ENCODE data around the gene TRIM37. TPM values are rescaled to one million over a fixed set of nuclear protein-coding genes. Genes with fewer than 3 reads are reported as not detected.

TRIM37 gene
- total RNA-seq, 1 donor from 2014 or later: 16.0 TPM

GRCh38 chr17:58999500-58999899 is 107.2 kb downstream of the TRIM37 start:
- intact Hi-C loops (cut with DNase I): no loop called here
- DNase-seq (ENCODE audit: low spot score): no peak

- intact Hi-C loops (cut with DNase I): no loop called here
- no peak for DNase-seq (ENCODE audit: low spot score)
Measured at GRCh38 chr17:58998871-58999270, 107.8 kb downstream of the TRIM37 start.

GRCh38 chr17:58997756-58998553 is 108.7 kb downstream of the TRIM37 start:
- intact Hi-C loops (cut with DNase I): no loop called here
- DNase-seq (ENCODE audit: low spot score): no peak

GRCh38 chr17:58996968-58997367 is 109.7 kb downstream of the TRIM37 start:
- intact Hi-C loops (cut with DNase I): no loop called here
- DNase-seq (ENCODE audit: low spot score): no peak

GRCh38 chr17:58995247-58995940 is 111.3 kb downstream of the TRIM37 start:
- intact Hi-C loops (cut with DNase I): no loop called here
- DNase-seq (ENCODE audit: low spot score): no peak

- DNase-seq (ENCODE audit: low spot score): no peak
- intact Hi-C loops (cut with DNase I): no loop called here
Measured at GRCh38 chr17:58993311-58993710, 113.4 kb downstream of the TRIM37 start.

- no peak for DNase-seq (ENCODE audit: low spot score)
- intact Hi-C loops (cut with DNase I): no loop called here
Measured at GRCh38 chr17:58991718-58992331, 114.9 kb downstream of the TRIM37 start.

- no peak for DNase-seq (ENCODE audit: low spot score)
- intact Hi-C loops (cut with DNase I): no loop called here
Measured at GRCh38 chr17:58989629-58990028, 117.1 kb downstream of the TRIM37 start.

- intact Hi-C loops (cut with DNase I): no loop called here
- DNase-seq (ENCODE audit: low spot score): no peak
Measured at GRCh38 chr17:58985971-58986370, 120.7 kb downstream of the TRIM37 start.

GRCh38 chr17:58985367-58985766 is 121.3 kb downstream of the TRIM37 start:
- intact Hi-C loops (cut with DNase I): no loop called here
- DNase-seq (ENCODE audit: low spot score): no peak

- no peak for DNase-seq (ENCODE audit: low spot score)
Measured at GRCh38 chr17:58982626-58983025, 124.1 kb downstream of the TRIM37 start.

GRCh38 chr17:58980706-58981481 is 125.8 kb downstream of the TRIM37 start:
- no peak for DNase-seq (ENCODE audit: low spot score)
- intact Hi-C loops (cut with DNase I): no loop called here

More at GRCh38 chr17:58982626-58983025, 124.1 kb downstream of the TRIM37 start:
- intact Hi-C loops (cut with DNase I): no loop called here

GRCh38 chr17:58976541-58976940 is 130.1 kb downstream of the TRIM37 start:
- DNase-seq (ENCODE audit: low spot score): no peak
- intact Hi-C loops (cut with DNase I): no loop called here

- intact Hi-C loops (cut with DNase I): no loop called here
- DNase-seq (ENCODE audit: low spot score): no peak
Measured at GRCh38 chr17:58974354-58974753, 132.3 kb downstream of the TRIM37 start.

GRCh38 chr17:58970609-58971450 is 135.8 kb downstream of the TRIM37 start:
- intact Hi-C loops (cut with DNase I): no loop called here
- DNase-seq (ENCODE audit: low spot score): no peak

- DNase-seq (ENCODE audit: low spot score): no peak
- intact Hi-C loops (cut with DNase I): no loop called here
Measured at GRCh38 chr17:58969612-58970011, 137.1 kb downstream of the TRIM37 start.

- intact Hi-C loops (cut with DNase I): no loop called here
- no peak for DNase-seq (ENCODE audit: low spot score)
Measured at GRCh38 chr17:58969156-58969555, 137.5 kb downstream of the TRIM37 start.

- intact Hi-C loops (cut with DNase I): no loop called here
- no peak for DNase-seq (ENCODE audit: low spot score)
Measured at GRCh38 chr17:58968426-58969061, 138.1 kb downstream of the TRIM37 start.

- no peak for DNase-seq (ENCODE audit: low spot score)
- intact Hi-C loops (cut with DNase I): no loop called here
Measured at GRCh38 chr17:58966208-58966607, 140.5 kb downstream of the TRIM37 start.

All from cardiac septum (tissue), 1 donor.